NCI-H82 treated with DMSO at 0.1 percent for 48 hours (cell line): ENCODE results near the gene DPY19L1.
"Not testable (repeated sequence)": the region's sequence is repeated elsewhere in the genome, so short reads cannot be mapped to it uniquely, and the experiment has no call there.

Source experiments
- DNase-seq: peaks from one replicate; lab custom pipeline; 2025; ENCODE audit not compliant: unreplicated experiment; lab: John Stamatoyannopoulos, UW

Gene DPY19L1

GRCh38 chr7:34991938-34992840 lies 45.1 kb downstream of the DPY19L1 start:
- no peak for DNase-seq

DNA sequence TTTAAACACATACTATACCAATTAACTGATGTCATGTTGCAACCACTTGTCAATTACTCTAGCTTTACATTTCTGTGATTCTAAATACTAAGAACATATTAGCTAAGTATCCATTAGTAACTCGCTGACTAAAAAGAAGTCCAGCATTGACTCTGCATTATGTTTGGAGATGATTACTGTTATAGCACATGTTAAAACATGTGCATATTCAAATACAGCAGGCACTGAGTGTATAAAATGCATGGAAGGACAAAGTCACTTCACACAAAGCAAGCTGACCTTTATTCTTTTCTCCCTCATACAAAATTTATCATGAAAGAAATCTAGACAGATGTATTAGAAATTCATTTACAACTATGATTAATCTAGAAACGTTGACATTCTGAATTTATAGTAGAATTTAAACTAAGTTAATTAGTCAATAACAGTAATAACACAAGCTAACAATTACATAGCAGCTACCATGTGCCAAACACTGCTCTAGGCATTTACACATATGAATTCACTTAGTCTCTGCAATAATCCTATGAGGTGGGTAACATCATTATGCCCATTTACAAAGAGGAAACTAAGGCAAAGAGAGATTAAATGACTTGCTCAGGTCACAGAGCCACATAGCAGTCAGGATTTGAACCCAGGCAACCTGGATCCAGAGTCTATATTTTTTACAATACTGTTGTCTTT lies 48.7 kb downstream of the DPY19L1 start:
- DNase-seq: not testable (repeated sequence)

GRCh38 chr7:34985155-34985554 lies 52.1 kb downstream of the DPY19L1 start:
- not testable (repeated sequence) for DNase-seq

DNA sequence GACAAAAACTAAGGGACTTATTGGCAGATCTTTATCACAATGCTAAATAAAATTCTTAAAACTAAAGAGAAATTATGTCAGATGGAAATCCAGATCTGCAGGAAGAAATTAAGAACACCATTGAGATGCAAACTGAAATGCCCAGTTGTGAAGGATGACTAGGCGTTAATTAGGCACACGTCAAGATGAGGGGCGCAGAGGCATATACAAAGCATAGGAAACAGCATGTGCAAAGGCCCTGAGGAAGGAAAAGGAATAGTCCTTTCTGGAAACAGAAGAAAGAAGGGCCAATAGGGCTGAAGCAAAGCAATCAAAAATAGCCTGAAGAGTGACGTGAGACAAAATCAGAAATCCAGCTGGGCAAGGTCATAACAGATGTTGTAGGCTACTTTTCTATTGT lies 53.1 kb downstream of the DPY19L1 start:
- not testable (repeated sequence) for DNase-seq

DNA sequence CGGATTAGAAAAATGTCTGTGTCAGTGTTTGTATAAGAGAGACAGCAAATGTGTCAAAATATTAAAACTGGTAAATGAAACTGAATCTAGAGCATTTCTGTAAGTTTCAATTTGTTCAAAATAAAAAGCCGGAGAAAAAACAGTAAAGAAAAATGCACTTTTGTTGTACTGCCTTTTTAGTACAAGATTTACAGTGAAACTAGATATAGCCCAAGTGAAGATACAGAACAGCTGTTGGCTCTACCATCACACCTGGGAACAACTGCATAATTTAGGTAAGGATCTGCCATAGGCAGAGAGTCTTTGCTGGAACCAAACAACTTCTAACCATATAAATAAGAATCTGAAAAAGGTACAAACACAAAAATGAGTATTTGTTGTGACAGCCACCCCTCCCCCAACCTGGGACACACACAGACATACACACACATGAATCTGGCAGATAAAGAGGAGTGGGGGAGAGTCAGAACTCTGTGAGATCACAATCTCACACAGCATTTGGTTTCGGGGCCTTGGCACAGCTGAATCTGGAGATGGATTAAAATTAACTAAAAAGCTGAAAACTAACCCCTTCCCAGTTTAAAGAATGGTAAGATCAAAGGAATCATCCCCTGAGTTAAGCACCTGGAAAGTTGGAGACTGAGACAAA lies 54.8 kb downstream of the DPY19L1 start:
- no peak for DNase-seq

GRCh38 chr7:34979124-34979523 lies 58.2 kb downstream of the DPY19L1 start:
- not testable (repeated sequence) for DNase-seq

DNA sequence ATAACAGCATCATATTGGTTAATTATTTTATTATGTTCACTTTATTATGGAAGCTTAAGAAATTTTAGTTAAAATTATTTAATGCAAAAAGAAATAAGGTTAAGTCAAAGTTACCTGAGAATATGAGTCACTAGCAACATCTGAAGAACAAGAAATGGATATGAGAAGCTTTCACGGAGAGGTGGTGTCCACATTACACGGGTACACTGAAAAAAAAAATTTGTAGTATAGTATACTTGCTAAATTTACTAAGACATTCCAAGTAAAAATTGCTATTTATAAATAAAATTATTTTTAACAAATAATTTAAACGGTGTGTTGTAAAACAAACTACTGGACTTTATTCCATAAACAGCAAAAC lies 63.9 kb downstream of the DPY19L1 start:
- DNase-seq: no peak

- DNase-seq: not testable (repeated sequence)
Measured at GRCh38 chr7:34972739-34973399, 64.4 kb downstream of the DPY19L1 start.

- DNase-seq: not testable (repeated sequence)
Measured at GRCh38 chr7:34967818-34968217, 69.5 kb downstream of the DPY19L1 start.

DNA sequence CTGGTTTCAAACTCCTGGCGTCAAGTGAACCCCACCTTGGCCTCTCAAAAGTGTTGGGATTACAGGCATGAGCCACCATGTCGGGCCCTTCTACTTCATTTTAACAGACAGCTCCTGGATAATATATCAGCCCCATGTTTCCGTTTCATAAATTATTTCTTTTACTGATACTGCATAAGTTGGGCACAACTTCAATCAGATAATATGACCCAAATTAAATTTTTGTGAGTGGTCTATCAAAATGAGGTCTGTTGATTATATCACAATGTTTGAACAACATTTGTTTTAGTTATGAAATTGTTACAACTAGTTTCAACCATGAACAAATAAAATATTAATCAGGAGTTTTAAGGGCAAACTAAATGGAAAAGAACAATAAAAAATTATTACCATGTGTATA lies 70.8 kb downstream of the DPY19L1 start:
- DNase-seq: not testable (repeated sequence)

- DNase-seq: no peak
Measured at GRCh38 chr7:34958021-34958420, 79.3 kb downstream of the DPY19L1 start.

GRCh38 chr7:34952822-34953221 lies 84.5 kb downstream of the DPY19L1 start:
- DNase-seq: no peak

- no peak for DNase-seq
Measured at GRCh38 chr7:34949361-34949760, 87.9 kb downstream of the DPY19L1 start.

DNA sequence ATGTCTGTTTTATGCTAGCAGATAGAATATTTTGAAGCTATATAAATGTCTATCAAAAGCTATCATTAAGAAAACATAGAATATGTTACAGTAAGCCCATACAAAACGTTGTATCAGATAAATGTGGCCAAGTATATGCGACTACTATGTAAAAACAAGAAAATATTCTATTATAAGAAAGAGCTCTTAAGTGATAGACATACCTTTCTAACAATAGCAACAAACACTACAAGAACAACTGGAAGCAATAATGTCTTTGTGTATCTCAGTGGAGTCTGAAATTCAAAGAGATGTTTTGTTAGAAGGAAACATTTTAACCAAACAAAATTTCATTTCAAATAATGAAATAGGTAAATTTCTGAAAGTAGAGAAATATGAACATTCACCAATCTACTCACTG lies 89.9 kb downstream of the DPY19L1 start:
- DNase-seq: not testable (repeated sequence)

DNA sequence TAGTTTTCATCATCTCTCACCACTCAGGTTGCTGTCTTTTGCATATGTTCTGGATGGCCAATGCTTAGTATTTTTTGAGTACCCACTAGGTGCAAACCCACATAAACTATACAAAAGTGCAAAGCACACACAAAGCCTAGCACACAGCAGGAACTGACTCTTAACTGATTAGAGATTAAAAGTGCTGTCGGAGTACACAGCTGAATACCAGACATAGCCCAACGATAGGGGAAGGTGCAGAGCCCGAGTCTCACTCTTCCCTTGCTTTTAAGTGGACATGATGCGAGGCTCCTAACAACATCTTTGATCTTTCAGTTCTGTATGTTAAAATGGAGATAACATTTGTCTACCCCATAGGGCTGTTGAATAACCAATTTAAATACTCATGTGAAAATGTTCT lies 90.8 kb downstream of the DPY19L1 start:
- no peak for DNase-seq

DNA sequence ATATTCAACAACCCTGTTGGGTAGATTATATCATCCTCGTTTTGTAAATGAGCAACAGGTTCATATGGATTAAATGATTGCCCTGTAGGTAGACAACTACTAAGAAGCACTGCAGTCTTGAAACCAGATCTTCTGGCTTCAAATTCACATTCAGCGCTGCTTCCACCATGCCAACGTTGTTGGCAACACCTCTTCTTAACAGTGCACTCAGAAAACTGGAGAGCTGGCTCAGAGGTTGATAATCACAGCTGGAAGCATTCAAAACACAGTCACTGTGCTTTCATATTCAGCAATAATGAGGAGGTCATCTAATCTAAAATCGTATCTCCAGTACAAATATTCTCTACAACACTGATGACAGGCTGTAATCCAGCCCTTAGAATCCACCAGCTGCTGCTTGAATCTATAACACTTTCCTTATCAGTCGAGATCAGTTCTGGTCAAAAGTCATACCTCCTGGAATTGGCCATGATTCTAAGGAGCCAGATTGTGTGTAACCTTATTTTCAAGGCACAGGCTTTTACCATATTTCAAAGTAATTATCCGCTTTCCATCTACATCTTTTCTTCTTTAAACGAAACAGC lies 91.3 kb downstream of the DPY19L1 start:
- DNase-seq: not testable (repeated sequence)

DNA sequence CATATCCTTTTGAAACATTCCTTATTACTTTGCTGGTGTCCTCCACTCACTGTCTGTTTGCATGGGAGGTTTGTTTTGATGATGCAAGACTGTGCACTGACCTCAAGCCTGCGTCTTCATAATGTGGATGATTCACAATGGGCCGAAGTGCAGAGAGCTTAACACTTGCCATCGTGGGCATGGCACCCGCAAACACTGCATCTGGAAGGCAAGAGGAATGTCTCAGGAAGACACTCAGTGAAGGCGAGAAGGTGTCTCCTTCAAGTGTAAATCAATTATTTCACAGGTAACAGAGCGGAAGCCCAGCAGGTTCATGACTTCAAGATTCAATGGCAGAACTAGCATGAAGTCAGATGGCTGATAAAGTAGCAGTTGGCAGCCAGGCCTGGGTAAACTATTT lies 98.1 kb downstream of the DPY19L1 start:
- no peak for DNase-seq

- not testable (repeated sequence) for DNase-seq
Measured at GRCh38 chr7:34935735-34936165, 101.5 kb downstream of the DPY19L1 start.

DNA sequence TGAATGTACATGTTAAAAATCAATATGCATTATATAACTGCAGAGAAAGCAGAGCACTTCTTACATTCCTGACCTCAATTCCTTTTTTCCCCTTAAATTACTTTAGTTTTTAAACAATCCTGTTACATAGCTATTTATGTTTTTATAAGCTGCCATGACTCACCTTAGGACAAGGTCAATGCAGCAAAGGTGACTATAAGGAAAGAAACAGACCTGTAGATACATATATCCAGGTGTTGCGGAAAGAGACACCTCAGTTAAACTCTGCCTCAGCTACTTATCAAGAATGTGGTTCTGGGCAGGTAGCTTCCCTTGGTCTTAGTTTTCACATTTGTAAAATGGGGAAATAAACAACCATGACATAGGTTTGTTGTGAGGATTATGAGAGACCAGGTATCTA lies 105.5 kb downstream of the DPY19L1 start:
- no peak for DNase-seq

- not testable (repeated sequence) for DNase-seq
Measured at GRCh38 chr7:34929783-34930182, 107.5 kb downstream of the DPY19L1 start.

GRCh38 chr7:34928560-34928959 lies 108.7 kb downstream of the DPY19L1 start:
- no peak for DNase-seq
